Activated CD4-positive, alpha-beta T cell treated with anti-CD3 and anti-CD28 coated beads for 24 hours (primary cell): Measurements from ENCODE around the gene FAM193A.
"Not testable (repeated sequence)": the region's sequence is repeated elsewhere in the genome, so short reads cannot be mapped to it uniquely, and the experiment has no call there.

Experiments
- DNase-seq, 2 donors: peaks; one replicate each; pipeline ENCODE4 v3.0.0-alpha.2; 2020; ENCODE audit warnings: low read depth in 2 of 2

Gene FAM193A, protein sequence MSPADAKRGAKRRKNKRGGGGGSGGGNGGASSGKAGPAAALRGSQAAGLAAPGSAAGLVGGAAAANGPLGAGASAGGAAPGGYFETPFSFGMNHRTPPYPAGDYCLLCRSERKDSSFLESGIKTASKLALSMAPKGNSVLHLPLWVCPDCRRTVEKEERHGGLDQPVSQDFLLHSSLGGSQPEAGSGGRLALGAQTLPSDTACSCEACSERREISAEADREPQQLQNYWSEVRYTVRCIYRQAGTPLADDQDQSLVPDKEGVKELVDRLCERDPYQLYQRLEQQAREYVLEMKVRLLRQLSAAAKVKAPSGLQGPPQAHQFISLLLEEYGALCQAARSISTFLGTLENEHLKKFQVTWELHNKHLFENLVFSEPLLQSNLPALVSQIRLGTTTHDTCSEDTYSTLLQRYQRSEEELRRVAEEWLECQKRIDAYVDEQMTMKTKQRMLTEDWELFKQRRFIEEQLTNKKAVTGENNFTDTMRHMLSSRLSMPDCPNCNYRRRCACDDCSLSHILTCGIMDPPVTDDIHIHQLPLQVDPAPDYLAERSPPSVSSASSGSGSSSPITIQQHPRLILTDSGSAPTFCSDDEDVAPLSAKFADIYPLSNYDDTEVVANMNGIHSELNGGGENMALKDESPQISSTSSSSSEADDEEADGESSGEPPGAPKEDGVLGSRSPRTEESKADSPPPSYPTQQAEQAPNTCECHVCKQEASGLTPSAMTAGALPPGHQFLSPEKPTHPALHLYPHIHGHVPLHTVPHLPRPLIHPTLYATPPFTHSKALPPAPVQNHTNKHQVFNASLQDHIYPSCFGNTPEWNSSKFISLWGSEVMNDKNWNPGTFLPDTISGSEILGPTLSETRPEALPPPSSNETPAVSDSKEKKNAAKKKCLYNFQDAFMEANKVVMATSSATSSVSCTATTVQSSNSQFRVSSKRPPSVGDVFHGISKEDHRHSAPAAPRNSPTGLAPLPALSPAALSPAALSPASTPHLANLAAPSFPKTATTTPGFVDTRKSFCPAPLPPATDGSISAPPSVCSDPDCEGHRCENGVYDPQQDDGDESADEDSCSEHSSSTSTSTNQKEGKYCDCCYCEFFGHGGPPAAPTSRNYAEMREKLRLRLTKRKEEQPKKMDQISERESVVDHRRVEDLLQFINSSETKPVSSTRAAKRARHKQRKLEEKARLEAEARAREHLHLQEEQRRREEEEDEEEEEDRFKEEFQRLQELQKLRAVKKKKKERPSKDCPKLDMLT (N-terminal part only)

DNA sequence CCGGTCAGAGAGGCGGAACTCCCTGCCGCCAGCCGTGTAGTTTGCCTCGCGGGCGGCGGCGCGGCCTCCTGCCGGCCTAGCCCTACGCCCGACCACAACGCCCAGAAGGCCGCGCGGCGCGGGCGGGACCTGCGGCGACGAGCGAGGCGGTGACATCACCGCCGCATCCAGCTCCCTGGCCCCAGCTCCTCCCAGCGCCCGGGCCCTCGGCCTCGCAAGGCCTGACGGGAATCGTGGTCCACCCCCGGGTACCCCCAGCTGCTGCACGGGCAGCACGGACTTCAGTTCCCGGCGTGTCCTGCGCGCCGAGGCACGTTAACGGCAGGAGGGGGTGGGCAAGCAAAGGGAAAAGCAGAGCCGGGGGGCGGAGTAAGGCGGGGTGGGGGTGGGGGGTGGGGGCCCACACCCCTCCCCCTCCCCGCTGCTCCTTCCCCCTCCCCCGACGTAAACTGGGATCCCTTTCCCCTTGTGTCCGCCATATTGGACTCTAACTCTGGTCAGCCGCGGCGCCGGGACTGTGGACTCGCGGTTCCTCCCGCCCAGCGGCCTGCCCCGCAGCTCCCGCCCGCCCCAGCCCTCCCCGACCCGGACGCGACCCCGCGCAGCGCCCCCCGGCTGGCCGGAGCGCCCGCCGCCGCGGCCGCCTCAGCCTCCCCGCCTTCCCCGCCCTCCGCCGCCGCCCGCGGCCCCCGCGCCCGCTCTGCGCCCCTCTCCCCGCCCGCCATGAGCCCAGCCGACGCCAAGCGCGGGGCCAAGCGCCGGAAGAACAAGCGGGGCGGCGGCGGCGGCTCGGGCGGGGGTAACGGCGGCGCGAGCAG lies at the start of gene FAM193A:
TSS of gene FAM193A (plus strand) at position 455 of the 818 bp plus-strand sequence. CDS start at position 724, 269 bp downstream.
- peak; percentile 95 to 96 for DNase-seq

GRCh38 chr4:2486981-2487380 lies 49.5 kb upstream of the FAM193A start:
- no peak for DNase-seq

DNA sequence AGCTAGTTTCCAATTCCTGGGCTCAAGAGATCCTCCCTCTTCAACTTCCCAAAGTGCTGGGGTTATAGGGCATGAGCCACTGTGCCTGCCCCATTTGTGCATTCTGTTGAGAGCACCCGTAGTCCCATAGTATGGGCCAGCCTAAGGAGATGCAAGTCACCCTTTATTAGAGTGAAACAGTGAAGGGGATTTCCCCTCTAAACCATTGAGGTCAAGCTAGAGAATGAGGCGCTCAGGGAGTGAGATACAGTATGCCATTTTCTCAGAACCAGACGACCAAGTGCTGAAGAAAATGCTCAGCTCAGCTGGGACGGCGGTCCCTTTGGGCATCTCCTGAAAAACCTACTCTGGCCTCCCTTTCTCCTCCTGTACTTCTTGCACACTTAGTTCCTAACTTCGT lies 48.8 kb upstream of the FAM193A start:
- no peak for DNase-seq

- no peak for DNase-seq
These were observed 47.2 kb upstream of the FAM193A start for GRCh38 chr4:2489081-2489805.

DNA sequence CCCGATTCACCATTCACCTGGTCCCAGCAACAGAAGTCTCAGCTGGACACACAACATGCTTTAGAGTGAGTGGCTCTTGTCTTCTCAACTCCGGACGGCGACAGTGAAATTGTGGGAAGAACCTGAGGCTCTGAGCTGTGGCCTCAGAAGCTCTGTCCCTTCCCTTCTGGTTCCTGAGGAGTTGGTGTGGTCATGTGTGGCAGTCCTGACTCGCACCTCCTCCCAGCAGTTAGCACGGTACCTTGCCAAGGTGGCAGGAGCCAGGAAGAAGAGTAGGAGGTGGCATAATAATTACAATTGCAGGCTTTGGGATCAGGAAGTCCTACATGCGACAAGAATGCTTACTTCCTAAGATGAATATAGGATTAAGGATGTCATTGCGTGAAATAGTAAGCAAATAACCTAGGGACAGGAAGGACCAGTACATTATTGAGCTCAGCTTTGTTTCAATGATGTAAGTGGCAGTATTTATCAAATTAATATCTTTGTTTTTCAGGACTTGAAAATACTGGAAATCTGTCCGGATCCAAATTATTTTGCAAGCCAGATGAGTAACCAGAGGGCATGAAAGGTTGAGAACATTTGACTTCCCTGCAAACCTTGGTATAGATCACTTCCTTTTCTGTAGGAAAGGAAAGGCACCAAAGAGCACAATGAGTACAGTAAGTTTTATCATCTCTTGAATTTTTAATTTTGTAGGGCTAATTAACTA lies 46.5 kb upstream of the FAM193A start:
- no peak for DNase-seq

GRCh38 chr4:2492970-2493369 lies 43.5 kb upstream of the FAM193A start:
- no peak for DNase-seq

DNA sequence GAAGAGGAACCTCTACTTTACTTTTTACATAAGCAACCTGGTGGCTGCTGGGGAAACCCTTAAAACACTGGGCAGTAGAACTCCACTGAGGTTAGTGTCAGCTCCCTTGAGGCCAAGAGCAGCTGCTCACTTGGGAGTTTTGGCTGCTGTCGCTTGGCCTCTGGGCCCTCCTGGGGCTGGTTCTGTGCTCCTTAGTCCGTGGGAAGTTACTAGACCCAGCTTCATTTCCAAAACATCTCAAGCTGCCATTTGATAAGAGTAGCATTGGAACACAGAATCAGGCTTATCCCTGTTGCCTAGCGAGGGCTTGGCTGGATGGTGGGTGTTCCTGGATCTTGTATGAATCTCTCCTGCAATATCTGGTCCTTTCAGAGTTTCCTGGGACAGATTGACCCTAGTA lies 41.5 kb upstream of the FAM193A start:
- DNase-seq, result no peak

GRCh38 chr4:2497324-2497723 lies 39.1 kb upstream of the FAM193A start:
- no peak for DNase-seq

- no peak for DNase-seq
These were observed 38.5 kb upstream of the FAM193A start for GRCh38 chr4:2497931-2498330.

DNA sequence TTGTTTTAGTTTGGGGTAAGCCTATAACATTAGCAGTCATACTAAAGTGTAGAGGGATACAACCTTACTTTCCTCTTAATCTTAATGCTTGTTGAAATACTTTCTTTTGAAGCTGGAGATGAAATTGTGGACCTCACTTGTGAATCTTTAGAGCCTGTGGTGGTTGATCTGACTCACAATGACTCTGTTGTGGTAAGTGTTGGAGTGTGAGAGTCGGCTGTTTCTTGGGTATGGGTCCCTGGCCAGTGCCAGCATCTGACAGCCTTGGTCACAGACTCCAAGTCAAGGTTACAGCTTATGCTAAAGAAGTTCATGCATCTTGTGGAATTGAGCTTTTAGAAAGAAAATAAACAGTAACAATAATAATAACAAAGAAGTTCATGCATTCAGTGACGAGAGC lies 35.9 kb upstream of the FAM193A start:
- DNase-seq, result no peak

DNA sequence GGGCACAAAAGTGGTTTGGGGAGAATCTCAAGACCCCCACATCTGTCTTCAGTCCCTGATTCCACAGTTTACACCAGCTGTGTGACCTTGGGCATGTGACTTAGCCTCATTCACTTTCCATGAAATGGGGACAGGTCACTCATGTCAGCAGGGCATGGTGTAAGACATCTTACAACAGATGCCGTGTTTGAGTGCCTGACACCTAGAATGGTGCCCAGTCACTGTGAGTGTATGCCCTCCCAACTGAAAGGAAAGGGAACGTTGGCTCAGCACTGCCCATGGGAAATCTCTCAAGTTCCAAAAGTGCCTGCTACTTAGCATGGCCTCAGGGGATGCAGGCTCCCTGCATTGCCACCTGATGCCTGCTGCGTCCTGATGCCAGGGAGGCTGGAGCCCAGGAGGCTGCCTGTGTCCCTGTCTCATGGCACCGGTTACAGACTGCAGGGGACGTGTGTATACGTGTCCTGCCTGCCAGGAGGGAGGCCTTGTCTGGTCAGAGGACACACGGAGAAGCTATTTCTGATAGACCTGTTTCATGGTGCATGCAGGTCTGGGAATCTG lies 35.3 kb upstream of the FAM193A start:
- DNase-seq, result no peak

DNA sequence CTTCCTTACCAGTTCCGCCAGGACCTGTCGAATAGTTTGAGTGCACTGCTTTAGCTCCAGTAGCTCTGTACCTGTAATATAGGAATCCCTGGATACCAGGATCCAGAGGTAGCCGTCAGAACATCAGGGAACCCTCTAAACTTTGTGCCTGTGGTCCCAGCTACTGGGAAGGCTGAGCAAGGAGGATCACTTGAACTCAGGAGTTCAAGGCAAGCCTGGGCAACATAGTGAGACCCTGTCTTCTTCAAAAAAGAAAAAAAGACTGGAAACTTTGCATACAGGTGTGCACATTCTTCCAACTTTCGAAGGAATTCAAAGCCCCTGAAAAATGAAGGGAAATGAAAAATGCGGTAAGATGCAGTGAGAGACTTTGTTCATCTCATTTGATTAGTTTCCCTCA lies 32.6 kb upstream of the FAM193A start:
- DNase-seq, result no peak

- DNase-seq, result no peak
These were observed 29.2 kb upstream of the FAM193A start for GRCh38 chr4:2507259-2507658.

GRCh38 chr4:2507855-2508254 lies 28.6 kb upstream of the FAM193A start:
- no peak for DNase-seq

DNA sequence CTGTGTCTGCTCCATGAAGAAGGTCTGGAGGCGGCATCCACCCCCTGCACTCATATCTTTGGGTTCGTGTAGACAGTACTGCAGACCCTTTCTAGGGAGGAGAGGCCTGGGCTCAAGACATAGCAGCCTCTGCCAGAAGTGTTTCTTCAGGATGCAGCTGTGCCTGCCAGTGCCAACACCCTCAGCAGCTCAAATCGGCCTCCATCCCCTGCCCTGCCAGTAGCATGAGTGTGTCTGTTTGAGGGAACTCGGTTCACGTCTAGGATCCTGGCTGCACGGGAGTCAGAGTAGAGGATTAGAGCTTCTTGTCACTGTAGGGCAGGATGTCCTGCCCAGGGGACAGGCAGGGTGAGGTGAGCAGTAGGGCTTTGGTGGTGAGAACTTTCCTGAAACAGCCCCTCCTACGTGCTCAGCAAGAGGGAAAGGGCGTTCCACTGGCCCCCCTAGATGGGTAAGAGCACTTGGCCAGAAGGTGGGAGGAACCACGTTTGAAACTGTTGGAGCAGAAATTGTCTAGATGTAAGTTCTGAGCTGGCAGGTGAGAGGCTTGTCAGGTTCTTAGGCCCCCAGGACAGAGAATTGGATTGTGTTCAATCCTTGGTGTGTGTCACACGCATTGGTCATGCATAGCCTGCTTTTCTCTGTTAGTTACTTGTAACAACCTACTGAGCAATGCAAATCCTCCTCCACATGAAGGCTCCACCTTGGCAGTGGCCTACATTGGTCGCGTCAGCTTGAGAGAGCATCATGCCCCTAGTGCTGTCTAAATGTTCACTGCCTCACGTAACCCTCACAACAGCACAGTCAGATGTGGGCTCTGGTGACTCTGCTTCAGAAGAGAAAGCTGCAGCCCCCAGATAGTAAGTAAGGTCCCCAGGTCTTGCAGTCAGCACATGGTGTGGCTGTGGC lies 25.8 kb upstream of the FAM193A start:
- no peak for DNase-seq

DNA sequence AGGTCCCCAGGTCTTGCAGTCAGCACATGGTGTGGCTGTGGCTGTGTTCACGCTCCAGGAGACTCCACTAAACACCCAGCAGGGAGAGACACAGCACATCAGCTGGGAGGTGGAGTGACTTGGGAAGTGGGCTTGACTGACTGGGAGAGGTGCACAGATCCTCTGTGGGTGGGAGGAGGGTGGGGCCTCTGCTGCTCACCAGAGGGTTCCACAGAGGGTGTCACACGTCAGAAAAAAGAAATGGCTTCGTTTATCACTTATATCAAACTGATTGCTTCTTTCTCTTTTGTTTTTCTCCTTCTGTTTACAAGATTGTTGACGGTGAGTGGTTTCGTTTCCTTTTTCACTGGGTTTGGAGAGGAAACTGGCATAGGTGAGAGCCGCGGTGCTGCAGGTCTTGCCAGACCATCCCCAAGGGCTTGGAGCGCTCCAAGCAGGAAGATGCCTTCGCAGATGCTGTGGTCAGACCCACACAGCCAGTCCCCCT lies 24.8 kb upstream of the FAM193A start:
- DNase-seq, result no peak

DNA sequence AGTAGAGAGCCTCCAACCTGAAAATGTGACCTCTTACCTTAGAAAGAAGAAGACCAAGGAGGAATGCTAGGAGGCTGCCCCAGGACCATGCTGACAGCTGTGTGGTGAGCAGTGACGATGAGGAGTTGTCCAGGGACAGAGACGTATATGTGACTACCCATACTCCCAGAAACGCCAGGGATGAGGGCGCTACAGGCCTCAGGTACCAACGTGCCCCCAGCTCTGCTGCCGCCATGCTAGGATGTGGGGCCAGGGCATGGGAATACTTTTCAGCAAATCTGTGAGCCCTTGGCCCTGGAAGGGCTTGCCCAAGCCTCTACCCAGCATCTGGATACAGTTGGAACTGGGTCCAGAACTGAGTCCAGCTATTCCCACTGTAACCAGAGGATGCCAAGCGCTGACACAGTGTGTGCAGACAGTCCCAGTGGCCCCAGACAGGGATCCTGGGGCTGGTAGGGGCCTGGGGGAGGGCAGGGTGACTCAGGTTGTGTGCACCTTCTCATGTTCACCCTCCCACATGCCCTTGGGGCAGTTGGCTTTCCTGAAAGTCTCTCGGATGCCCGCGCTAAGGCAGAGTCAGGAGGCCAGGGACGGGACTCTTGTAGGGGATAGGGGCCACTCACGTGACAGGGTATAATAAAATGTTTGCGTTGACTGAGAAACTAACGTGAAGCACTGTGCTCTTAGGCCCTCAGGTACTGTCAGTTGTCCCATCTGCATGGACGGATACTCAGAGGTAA lies 23.9 kb upstream of the FAM193A start:
- no peak for DNase-seq

DNA sequence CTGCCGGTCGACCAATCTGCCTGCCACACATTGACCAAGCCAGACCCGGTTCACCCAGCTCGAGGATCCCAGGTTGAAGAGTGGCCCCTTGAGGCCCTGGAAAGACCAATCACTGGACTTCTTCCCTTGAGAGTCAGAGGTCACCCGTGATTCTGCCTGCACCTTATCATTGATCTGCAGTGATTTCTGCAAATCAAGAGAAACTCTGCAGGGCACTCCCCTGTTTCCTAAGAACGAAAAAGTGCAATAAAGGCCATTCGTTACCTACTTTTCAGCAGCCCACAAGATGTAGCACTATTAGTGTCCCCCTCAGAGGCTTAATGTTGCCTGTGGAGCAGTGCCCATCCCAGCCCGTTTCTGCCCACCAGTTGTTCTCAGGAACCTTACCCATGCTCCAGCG lies 22.3 kb upstream of the FAM193A start:
- DNase-seq, result not testable (repeated sequence)
